Memory B cell (primary cell): Measurements from ENCODE around the gene FSCN2.
"Not testable (repeated sequence)": the region's sequence is repeated elsewhere in the genome, so short reads cannot be mapped to it uniquely, and the experiment has no call there.

ENCODE experiments used
- ATAC-seq: fragments of 150-1000 bp; cut with Tn5 transposase; 2 replicates; pipeline ENCODE4 v1.10.0; 2021; ENCODE audit warnings: low read depth, mild to moderate bottlenecking, moderate library complexity
- DNase-seq, 2 donors: peaks; one replicate each; pipeline ENCODE4 v3.0.0; 2022; ENCODE audit warnings: low spot score in 2 of 2
- H3K27ac Mint-ChIP-seq: one replicate; pipeline ENCODE4 v1.8.0; 2022; ENCODE audit warnings: mild to moderate bottlenecking, moderate library complexity, mixed read lengths
- H3K27me3 Mint-ChIP-seq: one replicate; pipeline ENCODE4 v1.8.0; 2022; ENCODE audit warnings: mixed read lengths
- H3K36me3 Mint-ChIP-seq: one replicate; pipeline ENCODE4 v1.8.0; 2022; ENCODE audit warnings: mild to moderate bottlenecking, mixed read lengths
- H3K4me1 Mint-ChIP-seq: one replicate; pipeline ENCODE4 v1.8.0; 2022; ENCODE audit warnings: mixed read lengths
- H3K4me3 Mint-ChIP-seq: one replicate; pipeline ENCODE4 v1.8.0; 2022; ENCODE audit warnings: mild to moderate bottlenecking, moderate library complexity, mixed read lengths
- H3K9me3 Mint-ChIP-seq: one replicate; pipeline ENCODE4 v1.8.0; 2022; ENCODE audit warnings: mixed read lengths

Gene FSCN2

GRCh38 chr17:81524039-81524864, 3.9 kb upstream of the FSCN2 start:
- H3K27ac Mint-ChIP-seq = no peak overlapping the region
- H3K36me3 Mint-ChIP-seq = no peaks in the 10 kb centered on the region
- no peak for DNase-seq
- no peak for ATAC-seq
- peaks cover 6% of the 10 kb centered on the region for H3K27me3 Mint-ChIP-seq
- peaks cover 8% of the 10 kb centered on the region for H3K4me1 Mint-ChIP-seq
- no peak overlapping the region for H3K4me3 Mint-ChIP-seq
- H3K9me3 Mint-ChIP-seq = no peaks in the 10 kb centered on the region

- peaks cover 8% of the 10 kb centered on the region for H3K4me1 Mint-ChIP-seq
- no peak overlapping the region for H3K4me3 Mint-ChIP-seq
- no peak overlapping the region for H3K27ac Mint-ChIP-seq
- H3K27me3 Mint-ChIP-seq = peaks cover 6% of the 10 kb centered on the region
- no peaks in the 10 kb centered on the region for H3K36me3 Mint-ChIP-seq
- no peaks in the 10 kb centered on the region for H3K9me3 Mint-ChIP-seq
- DNase-seq = no peak
- ATAC-seq = no peak
Measured at GRCh38 chr17:81524865-81525159, 3.4 kb upstream of the FSCN2 start.

GRCh38 chr17:81526662-81527571, 1.3 kb upstream of the FSCN2 start:
- Mint-ChIP-seq H3K27me3 (peaks cover 6% of the 10 kb centered on the region), H3K4me1 (peaks cover 2% of the 10 kb centered on the region)

GRCh38 chr17:81528384-81528650, 140 bp downstream of the FSCN2 start:
- no peak for ATAC-seq

More at GRCh38 chr17:81526662-81527571, 1.3 kb upstream of the FSCN2 start:
- H3K36me3 Mint-ChIP-seq = no peaks in the 10 kb centered on the region
- no peak overlapping the region for H3K4me3 Mint-ChIP-seq
- no peak for DNase-seq
- H3K9me3 Mint-ChIP-seq = no peaks in the 10 kb centered on the region
- no peak for ATAC-seq
- no peak overlapping the region for H3K27ac Mint-ChIP-seq

GRCh38 chr17:81528651-81529436, 667 bp downstream of the FSCN2 start:
- peaks cover 6% of the 10 kb centered on the region for H3K4me1 Mint-ChIP-seq
- no peak for ATAC-seq

More at GRCh38 chr17:81528384-81528650, 140 bp downstream of the FSCN2 start:
- Mint-ChIP-seq H3K4me1 (peaks cover 3% of the 10 kb centered on the region), H3K27ac (no peak overlapping the region), H3K4me3 (no peak overlapping the region), H3K27me3 (peaks cover 6% of the 10 kb centered on the region), H3K9me3 (no peaks in the 10 kb centered on the region), H3K36me3 (no peaks in the 10 kb centered on the region)
- no peak for DNase-seq

GRCh38 chr17:81529437-81529803, 1.2 kb downstream of the FSCN2 start:
- no peak for DNase-seq
- Mint-ChIP-seq H3K36me3 (no peaks in the 10 kb centered on the region), H3K4me1 (peaks cover 8% of the 10 kb centered on the region), H3K27me3 (peaks cover 6% of the 10 kb centered on the region), H3K4me3 (no peak overlapping the region), H3K9me3 (no peaks in the 10 kb centered on the region), H3K27ac (no peak overlapping the region)
- no peak for ATAC-seq

More at GRCh38 chr17:81528651-81529436, 667 bp downstream of the FSCN2 start:
- no peak for DNase-seq
- H3K27me3 Mint-ChIP-seq = peaks cover 6% of the 10 kb centered on the region
- no peak overlapping the region for H3K4me3 Mint-ChIP-seq
- H3K36me3 Mint-ChIP-seq = no peaks in the 10 kb centered on the region
- H3K9me3 Mint-ChIP-seq = no peaks in the 10 kb centered on the region
- H3K27ac Mint-ChIP-seq = no peak overlapping the region

- ATAC-seq, H3K4me1 Mint-ChIP-seq, H3K27me3 Mint-ChIP-seq, H3K4me3 Mint-ChIP-seq, H3K36me3 Mint-ChIP-seq, DNase-seq, H3K27ac Mint-ChIP-seq, H3K9me3 Mint-ChIP-seq: not testable (repeated sequence)
Measured at GRCh38 chr17:81531013-81531412, 2.8 kb downstream of the FSCN2 start.

GRCh38 chr17:81531998-81532404, 3.8 kb downstream of the FSCN2 start:
- H3K4me3 Mint-ChIP-seq = not testable (repeated sequence)

GRCh38 chr17:81532490-81533287, 4.5 kb downstream of the FSCN2 start:
- Mint-ChIP-seq H3K27me3 (peaks cover 2% of the 10 kb centered on the region), H3K4me1 (peaks cover 15% of the 10 kb centered on the region), H3K4me3 (no peak overlapping the region), H3K27ac (no peak overlapping the region), H3K36me3 (no peaks in the 10 kb centered on the region), H3K9me3 (no peaks in the 10 kb centered on the region)
- DNase-seq = no peak
- ATAC-seq = no peak

More at GRCh38 chr17:81531998-81532404, 3.8 kb downstream of the FSCN2 start:
- not testable (repeated sequence) for ATAC-seq, H3K9me3 Mint-ChIP-seq, H3K36me3 Mint-ChIP-seq, H3K4me1 Mint-ChIP-seq, H3K27ac Mint-ChIP-seq, DNase-seq, H3K27me3 Mint-ChIP-seq

- H3K27ac Mint-ChIP-seq = no peak overlapping the region
- peaks cover 3% of the 10 kb centered on the region for H3K27me3 Mint-ChIP-seq
- H3K36me3 Mint-ChIP-seq = peaks cover 5% of the 10 kb centered on the region
- DNase-seq (no peak), ATAC-seq (no peak)
- H3K9me3 Mint-ChIP-seq = no peaks in the 10 kb centered on the region
- peaks cover 18% of the 10 kb centered on the region for H3K4me1 Mint-ChIP-seq
- no peak overlapping the region for H3K4me3 Mint-ChIP-seq
Measured at GRCh38 chr17:81533339-81534141, 5.4 kb downstream of the FSCN2 start.

- no peaks in the 10 kb centered on the region for H3K9me3 Mint-ChIP-seq
- peaks cover 5% of the 10 kb centered on the region for H3K36me3 Mint-ChIP-seq
- DNase-seq (no peak), ATAC-seq (no peak)
- H3K27ac Mint-ChIP-seq = no peak overlapping the region
- peaks cover 3% of the 10 kb centered on the region for H3K27me3 Mint-ChIP-seq
- peaks cover 18% of the 10 kb centered on the region for H3K4me1 Mint-ChIP-seq
- no peak overlapping the region for H3K4me3 Mint-ChIP-seq
Measured at GRCh38 chr17:81534157-81535006, 6.2 kb downstream of the FSCN2 start.

GRCh38 chr17:81535007-81535328, 6.8 kb downstream of the FSCN2 start:
- H3K27me3 Mint-ChIP-seq = peaks cover 3% of the 10 kb centered on the region
- no peak overlapping the region for H3K4me3 Mint-ChIP-seq

More at GRCh38 chr17:81535007-81535328, 6.8 kb downstream of the FSCN2 start:
- Mint-ChIP-seq H3K36me3 (peaks cover 5% of the 10 kb centered on the region), H3K27ac (no peak overlapping the region), H3K4me1 (peaks cover 18% of the 10 kb centered on the region), H3K9me3 (no peaks in the 10 kb centered on the region)
- ATAC-seq (no peak), DNase-seq (no peak)
